ENCODE measurements around the gene UBAP1. TPM values are rescaled to one million over a fixed set of nuclear protein-coding genes. Genes with fewer than 3 reads are reported as not detected.
"Not testable (repeated sequence)": the region's sequence is repeated elsewhere in the genome, so short reads cannot be mapped to it uniquely, and the experiment has no call there.

Gene UBAP1
- polyA plus RNA-seq, 3 donors, result 61.2 to 65.8 (median 63.5) TPM

- DNase-seq (ENCODE audit: low read depth in 3 of 3, low spot score in 2 of 3), result no peak
These were observed 1.0 kb upstream of the UBAP1 start for GRCh38 chr9:34177593-34178435.

GRCh38 chr9:34179213-34180136, 632 bp downstream of the UBAP1 start:
- peak in 2 of 3 donors; percentile 58 to 67 for DNase-seq (ENCODE audit: low read depth in 3 of 3, low spot score in 2 of 3)

GRCh38 chr9:34185778-34186551, 7.1 kb downstream of the UBAP1 start:
- no peak for DNase-seq (ENCODE audit: low read depth in 3 of 3, low spot score in 2 of 3)

GRCh38 chr9:34187891-34188240, 9.0 kb downstream of the UBAP1 start:
- DNase-seq (ENCODE audit: low read depth in 3 of 3, low spot score in 2 of 3), result no peak

- no peak for DNase-seq (ENCODE audit: low read depth in 3 of 3, low spot score in 2 of 3)
These were observed 12.4 kb downstream of the UBAP1 start for GRCh38 chr9:34190996-34191892.

GRCh38 chr9:34195143-34195542, 16.3 kb downstream of the UBAP1 start:
- no peak for DNase-seq (ENCODE audit: low read depth in 3 of 3, low spot score in 2 of 3)

- DNase-seq (ENCODE audit: low read depth in 3 of 3, low spot score in 2 of 3), result not testable (repeated sequence)
These were observed 18.4 kb downstream of the UBAP1 start for GRCh38 chr9:34197286-34197685.

- no peak for DNase-seq (ENCODE audit: low read depth in 3 of 3, low spot score in 2 of 3)
These were observed 19.2 kb downstream of the UBAP1 start for GRCh38 chr9:34197756-34198711.

- no peak for DNase-seq (ENCODE audit: low read depth in 3 of 3, low spot score in 2 of 3)
These were observed 21.2 kb downstream of the UBAP1 start for GRCh38 chr9:34200092-34200491.

GRCh38 chr9:34203275-34203991, 24.6 kb downstream of the UBAP1 start:
- no peak for DNase-seq (ENCODE audit: low read depth in 3 of 3, low spot score in 2 of 3)

GRCh38 chr9:34203992-34204635, 25.3 kb downstream of the UBAP1 start:
- DNase-seq (ENCODE audit: low read depth in 3 of 3, low spot score in 2 of 3), result no peak

- DNase-seq (ENCODE audit: low read depth in 3 of 3, low spot score in 2 of 3), result no peak
These were observed 26.3 kb downstream of the UBAP1 start for GRCh38 chr9:34205102-34205501.

GRCh38 chr9:34206561-34206960, 27.7 kb downstream of the UBAP1 start:
- no peak for DNase-seq (ENCODE audit: low read depth in 3 of 3, low spot score in 2 of 3)

- no peak for DNase-seq (ENCODE audit: low read depth in 3 of 3, low spot score in 2 of 3)
These were observed 32.6 kb downstream of the UBAP1 start for GRCh38 chr9:34211395-34211794.

GRCh38 chr9:34214354-34215000, 35.6 kb downstream of the UBAP1 start:
- not testable (repeated sequence) for DNase-seq (ENCODE audit: low read depth in 3 of 3, low spot score in 2 of 3)

GRCh38 chr9:34216325-34216724, 37.5 kb downstream of the UBAP1 start:
- DNase-seq (ENCODE audit: low read depth in 3 of 3, low spot score in 2 of 3), result no peak

GRCh38 chr9:34217015-34217414, 38.2 kb downstream of the UBAP1 start:
- DNase-seq (ENCODE audit: low read depth in 3 of 3, low spot score in 2 of 3), result not testable (repeated sequence)

All from right renal cortex interstitium (tissue), 3 donors.